A673 (cell line): ENCODE data around the gene AGBL4. TPM values are rescaled to one million over a fixed set of nuclear protein-coding genes. Genes with fewer than 3 reads are reported as not detected.

Experiments
- BruUV-seq: library from RNA; stranded (reverse); fragments of 400-500 nt; replicated peaks from 2 replicates; lab custom pipeline; 2021; lab: Mats Ljungman, UMichigan
- CTCF ChIA-PET: fragments of 300-600 bp; sonication (Branson Sonifier 250); formaldehyde crosslinking; loops from one replicate; lab custom pipeline; 2022; ENCODE audit warnings: antibody characterized with exemption; lab: Charles Lee
- POLR2A ChIA-PET: fragments of 300-600 bp; sonication (Branson Sonifier 250); formaldehyde crosslinking; loops from one replicate; lab custom pipeline; 2022; ENCODE audit warnings: antibody characterized with exemption; ENCODE audit not compliant: low non-redundant PET; lab: Charles Lee
- DNase-seq: peaks from one replicate; pipeline ENCODE4 v3.0.0-alpha.2; 2015; ENCODE audit warnings: low spot score
- H3K27ac ChIP-seq: fragments of 200-600 bp; sonication (generic); 2 replicates; pipeline ENCODE4 v1.5.1; 2016; ENCODE audit warnings: mixed run types, low read depth, mild to moderate bottlenecking, mixed read lengths, antibody characterized with exemption, low read length; ENCODE audit not compliant: poor library complexity, severe bottlenecking
- H3K27me3 ChIP-seq: fragments of 200-600 bp; sonication (generic); replicated peaks from 2 replicates; pipeline ENCODE4 v1.6.1; 2017; ENCODE audit warnings: mixed run types, low read depth, mild to moderate bottlenecking, mixed read lengths, antibody characterized with exemption, low read length; ENCODE audit not compliant: insufficient read depth, poor library complexity
- H3K36me3 ChIP-seq: fragments of 200-600 bp; sonication (generic); 2 replicates; pipeline ENCODE4 v1.6.1; 2016; ENCODE audit warnings: mixed run types, mild to moderate bottlenecking, mixed read lengths, antibody characterized with exemption, low read length; ENCODE audit not compliant: insufficient read depth, poor library complexity, severe bottlenecking
- H3K4me1 ChIP-seq: fragments of 200-600 bp; sonication (generic); 2 replicates; pipeline ENCODE4 v1.6.1; 2017; ENCODE audit warnings: mixed run types, mild to moderate bottlenecking, mixed read lengths, antibody characterized with exemption, low read length; ENCODE audit not compliant: insufficient read depth, poor library complexity, severe bottlenecking
- H3K4me3 ChIP-seq: fragments of 200-600 bp; sonication (generic); 2 replicates; pipeline ENCODE4 v1.5.1; 2016; ENCODE audit warnings: low read depth, mixed run types, mild to moderate bottlenecking, mixed read lengths, low read length; ENCODE audit not compliant: poor library complexity, severe bottlenecking
- H3K9me3 ChIP-seq: fragments of 200-600 bp; sonication (generic); 2 replicates; pipeline ENCODE4 v1.6.1; 2016; ENCODE audit warnings: mixed run types, low read depth, mild to moderate bottlenecking, mixed read lengths, antibody characterized with exemption, low read length; ENCODE audit not compliant: poor library complexity, severe bottlenecking
- EZH2 ChIP-seq: fragments of 200-600 bp; sonication (generic); IDR thresholded peaks from 2 replicates; pipeline ENCODE4 v1.6.1; 2017; ENCODE audit warnings: borderline replicate concordance, low read depth, mild to moderate bottlenecking, mixed read lengths, antibody characterized with exemption, low read length; ENCODE audit not compliant: poor library complexity, severe bottlenecking
- intact Hi-C: fragments of 100-400 bp; cut with micrococcal nuclease; formaldehyde crosslinking; loops from one replicate; pipeline ENCODE4 v1.10.0; 2022; ENCODE audit not compliant: unreplicated experiment
- total RNA-seq: library from RNA; stranded (reverse); gene quantifications from 2 replicates; pipeline ENCODE4 v1.2.3, GENCODE V29; 2021
- TF ChIP-seq, protein P1 (sequence below): fragments of 300-800, 200-600 bp; sonication (generic); conservative IDR thresholded peaks from 2 replicates; pipeline ENCODE4 v1.5.1; 2017; ENCODE audit warnings: low read depth, mild to moderate bottlenecking, antibody characterized with exemption, low read length, moderate library complexity, mixed read lengths

AGBL4 gene
- total RNA-seq, 1 experiment from 2014 or later: 0.32 TPM

- Histone ChIP-seq H3K4me1 (no peaks in the 10 kb centered on the region), H3K36me3 (no peaks in the 10 kb centered on the region), H3K9me3 (no peaks in the 10 kb centered on the region), H3K27ac (no peak overlapping the region), H3K4me3 (no peak overlapping the region), H3K27me3 (peaks cover 39% of the 10 kb centered on the region)
- TF ChIP-seq EZH2: no peak
- TF ChIP-seq, protein P1, sequence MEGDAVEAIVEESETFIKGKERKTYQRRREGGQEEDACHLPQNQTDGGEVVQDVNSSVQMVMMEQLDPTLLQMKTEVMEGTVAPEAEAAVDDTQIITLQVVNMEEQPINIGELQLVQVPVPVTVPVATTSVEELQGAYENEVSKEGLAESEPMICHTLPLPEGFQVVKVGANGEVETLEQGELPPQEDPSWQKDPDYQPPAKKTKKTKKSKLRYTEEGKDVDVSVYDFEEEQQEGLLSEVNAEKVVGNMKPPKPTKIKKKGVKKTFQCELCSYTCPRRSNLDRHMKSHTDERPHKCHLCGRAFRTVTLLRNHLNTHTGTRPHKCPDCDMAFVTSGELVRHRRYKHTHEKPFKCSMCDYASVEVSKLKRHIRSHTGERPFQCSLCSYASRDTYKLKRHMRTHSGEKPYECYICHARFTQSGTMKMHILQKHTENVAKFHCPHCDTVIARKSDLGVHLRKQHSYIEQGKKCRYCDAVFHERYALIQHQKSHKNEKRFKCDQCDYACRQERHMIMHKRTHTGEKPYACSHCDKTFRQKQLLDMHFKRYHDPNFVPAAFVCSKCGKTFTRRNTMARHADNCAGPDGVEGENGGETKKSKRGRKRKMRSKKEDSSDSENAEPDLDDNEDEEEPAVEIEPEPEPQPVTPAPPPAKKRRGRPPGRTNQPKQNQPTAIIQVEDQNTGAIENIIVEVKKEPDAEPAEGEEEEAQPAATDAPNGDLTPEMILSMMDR: no peak
- intact Hi-C loops: no loop called here
- BruUV-seq: no TSS peak
- CTCF ChIA-PET: no interaction called here
- POLR2A ChIA-PET: no interaction called here
- no peak for DNase-seq
These were observed 25.0 kb upstream of the AGBL4 start for GRCh38 chr1:50048791-50049190.

- Histone ChIP-seq H3K9me3 (no peaks in the 10 kb centered on the region), H3K36me3 (no peaks in the 10 kb centered on the region), H3K4me3 (peak overlapping the region; percentile 17), H3K4me1 (no peaks in the 10 kb centered on the region), H3K27ac (no peak overlapping the region), H3K27me3 (peaks cover 39% of the 10 kb centered on the region)
- POLR2A ChIA-PET: interaction anchor here (0.6 kb wide), 1 partner anchor 496 kb away, joined by 4 read pairs; no protein-coding TSS in a partner anchor
- peak; percentile 49 for DNase-seq
- CTCF ChIA-PET: no interaction called here
- BruUV-seq: no TSS peak
- TF ChIP-seq EZH2: no peak
- TF ChIP-seq, protein P1: peak; percentile 64
- intact Hi-C loops: no loop called here
These were observed 24.4 kb upstream of the AGBL4 start for GRCh38 chr1:50047916-50048694.

DNA sequence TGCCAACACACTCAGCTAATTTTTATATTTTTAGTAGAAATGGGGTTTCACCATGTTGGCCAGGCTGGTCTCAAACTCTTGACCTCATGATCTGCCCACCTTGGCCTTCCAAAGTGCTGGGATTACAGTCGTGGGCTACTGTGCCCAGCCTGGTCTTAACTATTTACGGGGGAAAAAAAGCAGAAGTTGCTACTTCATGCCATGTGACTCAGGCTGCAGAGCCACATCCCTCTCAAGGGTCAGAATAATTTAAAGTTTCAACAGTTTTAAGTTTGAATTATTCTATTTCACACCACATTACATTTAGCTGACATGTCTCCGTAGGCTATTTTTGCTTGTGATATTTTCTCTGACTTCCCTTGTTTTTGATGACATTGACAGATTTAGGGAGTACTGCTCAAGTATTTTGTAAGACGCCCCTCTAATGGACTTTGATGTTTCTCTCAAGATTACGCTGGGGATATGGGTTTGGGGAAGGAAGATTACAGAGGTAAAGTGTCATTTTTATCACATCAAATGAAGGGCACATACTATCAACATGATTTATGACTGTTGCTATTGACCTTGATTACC, 14.6 kb upstream of the AGBL4 start:
- no peak overlapping the region for H3K4me3 ChIP-seq
- ChIA-PET CTCF (no interaction called here), POLR2A (no interaction called here)
- no peak overlapping the region for H3K27ac ChIP-seq
- no peaks in the 10 kb centered on the region for H3K9me3 ChIP-seq
- H3K27me3 ChIP-seq: peaks cover 26% of the 10 kb centered on the region
- intact Hi-C loops: no loop called here
- no peaks in the 10 kb centered on the region for H3K36me3 ChIP-seq
- TF ChIP-seq, protein P1: no peak
- no peak for TF ChIP-seq EZH2
- no peak for DNase-seq
- no TSS peak for BruUV-seq
- no peaks in the 10 kb centered on the region for H3K4me1 ChIP-seq
